GM21390 (cell line): ENCODE data around the gene LRRC8D.
"Not testable (repeated sequence)": the region's sequence is repeated elsewhere in the genome, so short reads cannot be mapped to it uniquely, and the experiment has no call there.

Source experiments
- ATAC-seq: cut with Tn5 transposase; IDR thresholded peaks from one replicate; pipeline ENCODE4 v1.9.1; 2021; ENCODE audit not compliant: unreplicated experiment

LRRC8D gene

DNA sequence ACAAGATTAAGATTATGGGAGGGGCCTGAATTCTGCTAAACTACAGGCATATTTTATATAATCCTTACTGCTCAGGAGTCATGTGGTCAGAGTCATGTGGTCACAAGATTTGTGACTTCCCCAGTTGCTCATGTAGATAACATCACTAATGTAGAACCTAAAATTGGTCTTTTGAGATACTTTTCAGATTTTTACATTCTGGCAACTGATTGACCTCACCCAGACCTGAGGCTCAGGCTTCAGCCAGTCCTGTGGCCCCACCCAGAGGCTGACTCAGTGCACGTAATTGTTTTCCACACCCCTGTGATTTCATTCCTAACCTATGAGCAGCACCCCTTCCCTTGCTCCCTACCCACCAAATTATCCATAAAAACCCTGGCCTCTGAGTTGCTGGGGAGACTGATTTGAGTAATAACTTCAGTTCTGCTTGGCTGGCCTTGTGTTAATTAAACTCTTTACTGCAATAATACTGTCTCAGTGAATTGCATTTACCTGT lies 132.3 kb downstream of the LRRC8D start:
- no peak for ATAC-seq

DNA sequence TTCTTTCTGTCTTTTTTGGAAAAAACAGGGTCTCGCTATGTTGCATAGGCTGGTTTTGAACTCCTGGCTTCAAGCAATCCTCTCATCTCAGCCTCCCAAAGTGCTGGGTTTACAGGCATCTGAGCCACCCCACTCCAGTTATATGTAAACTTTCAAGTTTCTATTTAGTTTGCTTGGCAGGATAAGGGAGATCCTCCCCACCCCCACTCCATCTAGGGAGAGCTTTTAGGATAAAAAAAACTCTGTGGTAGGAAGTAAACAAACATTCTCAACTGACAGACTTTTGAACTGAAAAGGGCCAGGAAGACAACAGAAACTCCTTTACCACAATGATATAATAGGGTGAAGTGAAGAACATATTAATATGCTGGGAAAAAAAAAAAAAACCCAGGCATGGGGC lies 133.1 kb downstream of the LRRC8D start:
- ATAC-seq = no peak

DNA sequence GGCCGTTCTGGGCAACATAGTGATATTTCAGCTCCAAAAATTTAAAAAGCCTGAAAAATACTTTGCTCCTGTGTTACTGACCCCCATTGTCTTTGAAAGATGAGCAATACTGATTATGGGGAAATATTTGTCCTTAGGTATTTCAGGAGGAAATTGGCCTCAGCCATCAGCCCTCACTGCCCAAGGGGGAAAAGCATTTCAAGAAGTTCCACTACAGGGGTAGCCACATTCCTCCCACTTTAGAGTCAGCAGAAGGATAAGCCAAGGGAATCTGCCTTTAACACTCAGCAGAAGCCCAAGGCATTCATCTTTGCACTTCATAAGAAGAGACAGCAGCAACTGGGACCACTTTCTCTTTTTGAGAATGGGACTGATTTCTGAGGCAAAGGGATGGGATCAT lies 133.6 kb downstream of the LRRC8D start:
- ATAC-seq = no peak

DNA sequence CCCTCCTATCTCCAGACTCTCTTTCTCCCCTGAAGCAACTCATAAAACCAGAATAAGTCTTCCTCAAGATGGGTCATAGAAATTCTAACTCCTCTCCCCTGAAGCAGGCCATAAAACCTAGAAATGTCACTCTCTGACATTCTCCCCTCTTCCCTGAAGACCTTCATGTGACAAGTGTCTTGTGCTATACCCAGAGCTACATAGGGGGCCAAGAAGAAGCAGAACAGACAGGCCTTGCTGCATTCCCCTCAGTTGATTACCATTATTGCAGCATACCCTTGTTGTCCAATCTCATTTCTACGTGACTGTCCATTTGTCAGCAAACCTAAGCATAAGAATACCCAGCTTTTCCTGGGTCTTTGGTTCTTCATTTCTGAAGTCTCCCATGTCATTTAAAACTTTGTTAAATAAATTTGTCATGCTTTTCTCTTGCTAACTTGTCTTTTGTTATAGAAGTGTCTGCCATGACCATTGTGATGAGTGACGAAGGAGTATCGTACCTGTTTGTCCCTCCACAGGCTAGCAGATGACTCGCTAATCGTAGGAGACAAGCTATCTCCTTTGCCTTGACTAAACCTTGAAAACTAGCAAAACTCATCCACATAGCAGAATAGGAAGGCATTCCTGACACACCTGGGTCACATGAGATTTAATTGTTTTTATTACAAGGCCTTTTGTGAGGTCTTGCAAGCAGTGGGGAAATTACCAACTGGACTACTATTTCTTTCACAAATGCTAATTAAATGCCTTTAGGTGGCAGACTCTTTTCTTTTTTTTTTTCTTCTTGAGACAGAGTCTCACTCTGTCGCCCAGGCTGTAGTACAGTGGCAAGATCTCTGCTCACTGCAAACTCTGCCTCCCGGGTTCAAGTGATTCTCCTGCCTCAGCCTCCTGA lies 134.7 kb downstream of the LRRC8D start:
- no peak for ATAC-seq

DNA sequence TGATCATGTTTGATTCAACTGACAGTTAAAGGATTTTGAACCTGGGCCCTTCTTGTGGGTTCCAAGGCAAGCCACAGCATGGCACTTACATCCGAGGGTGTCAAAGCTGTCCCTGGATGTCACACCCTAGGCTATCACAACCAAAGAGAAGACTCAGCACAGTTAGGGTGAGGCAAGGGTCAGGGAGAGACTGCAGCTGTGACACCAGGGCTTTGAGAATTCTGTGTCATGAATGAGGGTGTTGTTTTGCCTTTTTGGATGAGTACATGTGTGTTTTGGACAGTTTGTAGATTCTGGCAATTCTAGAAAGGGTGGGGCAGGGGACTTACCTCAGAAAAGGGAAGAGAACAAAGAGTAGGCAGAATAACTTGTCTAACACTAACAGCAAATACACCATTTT lies 136.3 kb downstream of the LRRC8D start:
- no peak for ATAC-seq

DNA sequence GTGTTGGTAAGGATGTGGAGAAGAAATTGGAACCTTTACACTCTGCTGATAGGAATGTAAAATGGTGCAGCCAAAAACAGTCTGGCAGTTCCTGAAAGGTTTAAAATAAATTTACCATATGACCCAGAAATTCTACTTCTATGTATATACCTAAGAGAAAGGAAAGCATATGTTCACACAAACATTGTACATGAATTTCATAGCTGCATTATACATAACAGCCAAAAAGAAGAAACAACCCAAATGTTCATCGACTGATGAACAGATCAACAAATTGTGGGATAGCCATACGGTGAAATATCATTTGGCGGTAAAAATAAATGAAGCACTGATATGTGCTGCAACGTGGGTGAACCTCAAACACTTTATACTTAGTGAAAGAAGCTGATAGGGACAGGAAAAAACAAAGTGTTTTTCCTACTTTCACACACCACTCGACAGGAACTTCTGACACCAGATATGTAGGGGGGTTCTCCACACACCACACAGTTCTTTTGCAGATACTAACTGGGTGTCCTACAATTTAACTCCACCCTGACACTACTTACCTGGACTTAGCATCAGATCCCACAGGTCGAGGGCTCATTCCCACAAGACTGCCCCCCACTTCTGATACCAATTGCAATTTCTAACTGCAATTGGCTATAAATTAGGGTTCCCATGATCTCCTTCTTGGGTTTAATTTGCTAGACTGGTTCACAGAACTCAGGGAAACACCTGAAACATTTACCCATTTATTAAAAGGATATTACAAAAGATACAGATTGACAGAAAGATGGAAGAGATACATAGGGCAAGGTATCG lies 138.2 kb downstream of the LRRC8D start:
- no peak for ATAC-seq

DNA sequence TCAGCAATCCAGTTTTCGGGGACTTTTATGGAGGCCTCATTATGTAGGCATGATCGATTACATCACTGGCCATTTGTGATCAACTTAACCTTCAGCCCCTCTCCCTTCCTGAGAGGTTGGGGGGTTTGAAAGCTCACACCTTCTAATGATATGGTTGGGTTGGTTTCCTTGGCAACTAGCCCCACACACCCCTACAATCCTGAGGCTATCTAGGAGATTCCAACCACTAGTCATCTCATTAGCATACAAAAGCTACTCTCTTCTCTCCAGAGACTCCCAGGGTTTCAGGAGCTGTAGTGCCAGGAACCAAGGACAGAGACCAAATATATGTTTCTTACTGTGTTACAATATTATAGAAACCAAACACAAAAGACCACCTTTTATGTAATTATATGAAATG lies 138.9 kb downstream of the LRRC8D start:
- ATAC-seq = no peak

DNA sequence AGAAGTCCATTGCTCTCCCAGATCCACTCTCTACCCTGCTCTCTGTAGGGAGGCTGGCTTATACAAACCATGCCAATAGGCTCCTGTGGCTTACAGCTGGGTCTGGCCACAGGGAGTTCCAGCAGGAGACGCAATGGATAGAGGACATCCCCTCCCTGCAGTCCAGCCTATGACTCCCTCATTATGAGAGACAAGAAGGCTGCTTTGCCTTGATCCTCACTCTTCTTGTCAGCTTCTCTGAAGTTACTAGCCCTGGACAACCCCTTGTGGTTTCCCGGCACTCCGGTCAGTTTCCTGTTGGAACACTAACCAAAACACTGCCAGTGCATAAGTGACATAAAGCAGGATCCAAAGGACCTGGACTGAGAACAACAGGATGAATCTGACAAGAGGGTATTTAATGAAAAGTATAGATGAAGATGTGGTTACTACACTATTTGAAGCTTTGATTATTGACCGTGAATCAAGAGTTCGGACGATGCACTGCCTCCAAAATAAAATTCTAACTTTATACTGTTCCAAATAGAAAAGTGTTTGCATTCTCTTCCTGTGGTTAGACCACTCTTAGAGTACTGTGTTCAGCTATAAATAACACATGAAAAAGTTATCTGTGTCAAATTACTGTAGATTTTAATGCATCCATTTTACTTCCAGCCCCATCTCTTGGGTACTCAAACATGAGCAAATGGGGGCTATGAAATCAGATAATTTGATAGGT lies 141.4 kb downstream of the LRRC8D start:
- no peak for ATAC-seq

DNA sequence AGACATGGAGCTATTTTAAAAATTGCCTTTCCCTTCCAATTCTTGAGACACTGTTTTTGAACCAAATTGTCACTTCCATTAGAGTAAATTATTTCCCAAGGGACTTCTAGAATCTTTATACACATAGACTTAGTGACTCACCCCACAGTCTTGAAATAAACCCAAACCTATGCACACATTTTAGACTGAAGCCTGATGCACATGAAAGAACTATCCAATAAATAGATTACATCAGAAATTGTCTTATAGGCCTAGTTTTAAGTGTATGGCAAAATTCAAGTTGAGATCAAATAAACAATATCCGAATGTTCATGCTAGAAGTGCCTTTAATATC lies 141.9 kb downstream of the LRRC8D start:
- ATAC-seq = no peak

DNA sequence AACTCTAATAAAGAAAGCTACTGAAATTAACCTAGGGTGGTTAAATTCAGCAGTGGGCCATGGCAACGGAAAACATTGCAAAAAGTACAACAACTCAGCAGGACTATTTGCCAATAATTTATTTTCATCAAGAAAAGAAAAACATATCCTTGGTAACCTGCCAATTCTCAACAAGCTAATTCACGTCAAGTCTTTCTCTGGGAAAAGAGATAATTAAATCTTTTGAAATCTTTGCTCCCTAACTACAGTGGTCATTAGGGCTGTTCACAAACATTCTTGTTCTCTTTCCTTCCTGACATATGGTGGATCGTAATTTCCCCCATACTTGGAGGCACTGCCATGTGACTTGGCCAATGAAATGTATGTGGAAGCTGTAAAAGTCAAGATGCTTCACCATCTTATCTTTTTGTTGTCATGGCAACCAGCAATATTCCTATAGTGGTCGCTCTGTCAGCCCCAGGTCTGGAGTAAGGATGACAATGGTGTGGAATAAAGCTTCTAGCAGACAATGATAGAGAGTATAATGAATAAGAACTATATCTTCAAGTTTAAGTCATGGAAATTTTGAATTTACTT lies 144.4 kb downstream of the LRRC8D start:
- ATAC-seq = no peak

DNA sequence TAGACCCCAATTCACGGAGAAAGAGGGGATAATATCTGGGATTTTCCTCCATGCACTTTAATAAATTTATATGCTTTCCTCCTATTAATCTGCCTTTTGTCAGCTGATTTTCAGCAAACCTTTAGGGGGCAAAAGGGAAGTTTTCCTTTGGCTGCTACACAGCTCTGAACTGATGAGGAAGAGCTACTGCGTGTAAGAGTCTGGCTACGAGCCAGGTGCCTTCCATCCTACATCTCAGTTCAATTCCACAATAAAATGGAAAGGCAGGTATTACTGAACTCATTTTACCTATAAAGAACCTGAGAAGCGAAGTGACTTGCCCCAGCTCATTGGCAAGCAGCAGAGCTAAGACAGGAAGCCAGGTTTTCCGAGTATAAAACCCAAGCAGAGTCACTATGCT lies 145.8 kb downstream of the LRRC8D start:
- ATAC-seq = no peak

DNA sequence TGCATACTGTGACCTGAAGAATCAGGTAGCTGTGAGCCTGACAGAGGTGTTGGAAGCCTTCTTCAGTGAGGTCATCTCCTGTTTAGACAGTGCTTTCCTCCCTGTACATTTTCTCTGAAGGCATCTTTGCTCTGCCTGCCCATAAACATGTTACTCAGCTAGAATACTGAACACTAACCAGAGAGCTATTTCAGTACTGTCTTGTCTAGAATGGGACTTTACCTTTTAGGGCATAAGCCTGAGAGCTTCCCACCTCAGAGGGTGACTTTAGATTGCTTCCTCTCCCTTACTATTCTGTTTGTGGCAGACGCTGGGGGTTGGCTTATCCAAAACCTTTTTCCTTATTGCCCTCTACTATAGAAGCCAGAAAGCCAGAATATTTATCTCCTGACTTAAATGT lies 150.8 kb downstream of the LRRC8D start:
- peak; percentile 64 for ATAC-seq

DNA sequence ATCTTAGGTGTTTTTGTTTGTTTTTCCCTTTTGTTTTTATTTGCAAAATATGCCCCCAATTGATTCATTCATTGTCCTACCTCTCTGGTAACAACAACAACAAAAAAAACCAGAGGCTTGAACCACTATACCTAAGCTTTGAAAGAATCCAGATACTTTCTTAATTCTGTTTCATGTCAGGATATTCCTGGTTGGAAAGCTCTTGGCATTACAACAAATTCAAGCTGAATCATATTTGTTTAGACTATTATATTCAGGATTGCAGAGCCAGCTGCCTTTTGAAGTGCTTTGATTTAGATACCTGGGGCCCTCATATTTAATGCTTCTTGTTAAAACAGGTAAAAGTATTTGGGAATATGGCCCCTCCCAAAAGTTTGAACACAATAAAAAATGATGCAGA lies 151.2 kb downstream of the LRRC8D start:
- no peak for ATAC-seq

DNA sequence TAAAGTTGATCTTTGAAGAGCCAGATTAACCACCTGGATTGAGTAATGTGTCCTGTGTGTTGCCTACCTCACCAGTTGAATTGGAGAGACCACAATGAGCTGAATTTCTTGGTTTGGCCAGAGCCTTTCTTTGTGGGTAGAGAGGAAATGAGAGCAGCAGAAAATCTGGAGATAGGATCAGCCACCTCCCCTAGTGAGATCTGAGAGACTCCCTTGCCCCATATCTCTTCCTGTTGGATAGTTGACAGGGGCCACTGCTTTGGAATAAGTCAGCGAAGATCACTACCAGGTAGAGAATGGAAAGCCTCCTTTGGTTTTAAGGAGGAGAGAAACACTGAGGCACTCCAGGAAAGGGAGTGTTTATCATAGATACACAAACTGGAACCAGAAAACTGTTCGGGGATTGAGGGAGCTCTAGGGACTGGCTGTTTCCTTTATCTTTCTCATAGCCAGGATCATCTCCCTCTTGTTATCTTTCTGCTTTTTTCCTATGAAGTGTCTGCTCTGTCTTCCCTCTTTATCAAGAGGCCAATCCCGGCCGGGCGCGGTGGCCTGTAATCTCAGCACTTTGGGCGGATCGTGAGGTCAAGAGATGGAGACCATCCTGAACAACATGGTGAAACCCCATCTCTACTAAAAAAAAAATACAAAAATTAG lies 152.8 kb downstream of the LRRC8D start:
- no peak for ATAC-seq

DNA sequence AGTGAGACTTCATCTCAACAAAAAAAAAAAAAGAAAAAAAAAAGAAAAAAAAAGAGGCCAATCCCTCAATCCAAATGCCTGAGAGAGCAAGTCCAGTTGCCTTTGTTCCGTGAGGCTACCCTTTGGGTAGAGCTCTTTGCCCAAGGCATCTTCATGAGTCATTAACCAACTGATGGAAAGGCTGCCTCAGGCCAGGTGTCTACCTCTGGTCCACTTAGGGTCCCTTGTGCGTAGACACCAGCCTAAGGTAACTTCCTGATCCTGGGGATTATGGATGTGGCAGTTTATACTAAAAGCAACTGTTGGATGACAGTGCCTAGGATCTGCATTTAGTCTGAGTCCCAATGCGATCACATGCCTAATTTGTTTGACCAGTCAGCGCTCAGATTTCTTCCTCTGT lies 153.4 kb downstream of the LRRC8D start:
- no peak for ATAC-seq

DNA sequence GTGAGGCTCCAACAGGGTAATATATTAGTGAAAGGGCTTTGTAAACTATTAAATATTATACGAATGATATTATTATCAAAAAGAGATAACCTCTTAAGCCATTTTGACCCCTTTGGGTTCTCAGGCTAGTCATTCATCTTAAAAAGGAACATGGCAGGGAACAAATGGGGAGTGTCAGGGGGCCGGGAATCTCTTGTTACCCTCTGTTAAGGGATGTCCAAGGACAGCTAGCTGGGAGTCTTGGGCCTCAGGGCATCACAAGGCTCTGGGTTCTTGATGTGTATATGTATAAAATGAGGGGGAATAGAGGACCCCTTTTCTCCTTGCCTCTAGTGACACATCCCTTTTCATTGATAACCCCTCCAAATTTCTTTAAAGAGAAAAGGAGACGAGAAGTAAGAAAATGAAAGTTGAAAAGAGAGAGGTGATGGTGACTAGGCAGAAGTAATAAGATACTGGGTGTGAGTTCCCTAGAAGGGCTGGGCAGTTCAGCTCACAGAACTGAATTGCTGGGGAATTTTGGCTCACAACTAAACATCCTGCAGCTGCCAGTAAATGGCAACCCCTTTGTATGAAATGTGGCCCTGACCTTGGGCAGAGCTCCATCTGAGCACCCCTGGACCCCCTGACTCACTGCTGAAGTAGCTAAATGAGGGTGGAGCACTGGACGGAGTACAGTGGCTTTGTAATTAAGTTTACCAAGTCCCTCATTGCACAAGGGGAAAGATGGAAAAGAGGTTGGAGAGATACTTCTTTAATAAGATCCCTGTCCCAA lies 154.1 kb downstream of the LRRC8D start:
- ATAC-seq = no peak

DNA sequence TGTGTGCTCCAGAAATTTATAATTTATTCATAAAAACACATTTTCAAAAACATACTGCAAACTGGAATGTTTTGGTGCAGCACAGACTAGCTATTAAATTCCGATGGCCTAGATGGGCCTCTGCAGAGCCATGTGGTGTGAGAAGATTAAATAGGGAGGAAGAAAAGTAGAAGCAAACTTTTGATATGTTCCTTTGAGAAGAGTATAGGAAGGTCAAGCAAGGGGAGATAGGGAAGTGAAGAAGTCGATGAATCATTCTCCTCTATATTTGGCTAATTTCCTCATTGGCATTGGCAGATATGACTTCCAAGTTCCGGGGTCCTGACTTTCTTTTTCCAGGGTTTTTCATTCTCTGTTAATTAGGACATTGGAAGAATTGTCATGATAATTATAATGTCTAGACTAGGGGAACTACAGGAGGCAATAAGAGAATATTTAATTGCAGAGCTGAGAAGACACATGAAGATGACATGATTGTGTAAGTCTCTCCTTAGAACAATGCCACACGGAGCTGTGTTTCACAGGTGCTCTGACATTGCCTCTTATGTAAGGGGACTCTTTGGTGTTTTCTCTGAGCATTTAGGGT lies 154.8 kb downstream of the LRRC8D start:
- no peak for ATAC-seq

DNA sequence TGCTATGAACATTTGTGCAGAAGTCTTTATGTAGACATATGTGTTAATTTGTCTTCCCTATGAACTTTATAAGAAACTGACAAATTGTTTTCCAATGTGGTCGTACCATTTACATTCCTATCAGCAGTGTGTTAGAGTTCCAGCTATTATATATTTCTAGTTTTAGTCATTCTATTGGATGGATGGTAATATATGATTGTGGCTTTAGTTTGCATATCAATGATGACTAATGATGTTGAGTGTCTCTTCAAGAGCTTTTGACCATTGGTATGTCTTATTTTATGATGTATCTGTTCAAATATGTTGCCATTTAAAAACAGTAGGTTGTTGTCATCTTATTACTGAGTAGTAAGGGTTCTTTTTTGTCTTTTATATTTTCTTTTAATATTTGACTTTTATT lies 157.9 kb downstream of the LRRC8D start:
- ATAC-seq = no peak

DNA sequence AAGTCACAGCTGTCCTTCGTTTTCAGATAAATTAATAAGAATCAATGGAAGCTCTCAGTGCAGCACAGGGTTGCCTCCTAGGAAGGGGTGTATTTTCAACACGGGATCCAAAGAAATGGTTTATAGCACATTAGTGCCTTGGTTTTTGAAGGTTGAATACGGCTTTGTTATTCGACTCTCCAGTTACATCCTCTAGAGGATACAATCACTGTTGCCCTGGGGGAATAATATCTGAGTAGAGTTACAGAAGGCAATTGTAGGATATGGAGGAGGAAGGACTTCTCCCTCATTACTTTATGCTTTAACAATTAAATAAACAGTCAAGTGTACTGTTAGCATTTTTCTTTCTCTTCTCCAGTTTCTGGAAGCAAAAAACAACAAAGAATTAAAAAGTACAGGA lies 159.8 kb downstream of the LRRC8D start:
- ATAC-seq = no peak

DNA sequence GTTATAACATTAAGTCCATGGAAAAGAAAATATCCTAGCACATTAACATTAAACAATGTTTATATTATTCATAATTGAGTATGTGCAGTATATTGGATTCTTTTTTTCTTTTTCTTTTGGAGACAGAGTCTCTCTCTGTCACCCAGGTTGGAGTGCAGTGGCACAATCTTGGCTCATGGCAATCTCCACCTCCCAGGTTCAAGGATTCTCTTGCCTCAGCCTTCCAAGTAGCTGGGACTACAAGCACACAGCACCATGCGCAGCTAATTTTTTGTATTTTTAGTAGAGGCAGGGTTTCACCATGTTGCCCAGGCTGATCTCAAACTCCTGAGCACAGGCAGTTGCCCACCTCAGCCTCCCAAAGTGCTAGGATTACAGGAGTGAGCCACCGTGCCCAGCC lies 162.0 kb downstream of the LRRC8D start:
- not testable (repeated sequence) for ATAC-seq
